Neural crest cell (in vitro differentiated cells): Measurements from ENCODE around the gene AGPAT4. TPM values are rescaled to one million over a fixed set of nuclear protein-coding genes. Genes with fewer than 3 reads are reported as not detected.

Experiments
- DNase-seq: peaks from one replicate; pipeline ENCODE4 v3.0.0; 2021; ENCODE audit warnings: low read depth, mixed read lengths, low spot score
- H3K27ac Mint-ChIP-seq: one replicate; pipeline ENCODE4 v1.8.0; 2021; ENCODE audit warnings: mild to moderate bottlenecking, mixed read lengths; ENCODE audit not compliant: unreplicated experiment
- H3K27me3 Mint-ChIP-seq: 2 replicates; pipeline ENCODE4 v1.8.0; 2021; ENCODE audit warnings: low read depth, mild to moderate bottlenecking, mixed read lengths
- H3K36me3 Mint-ChIP-seq: 2 replicates; pipeline ENCODE4 v1.8.0; 2021; ENCODE audit warnings: low read depth, mild to moderate bottlenecking, mixed read lengths
- H3K4me1 Mint-ChIP-seq: 2 replicates; pipeline ENCODE4 v1.8.0; 2021; ENCODE audit warnings: mixed read lengths
- H3K4me3 Mint-ChIP-seq: one replicate; pipeline ENCODE4 v1.8.0; 2021; ENCODE audit warnings: mild to moderate bottlenecking, mixed read lengths
- H3K9me3 Mint-ChIP-seq: 2 replicates; pipeline ENCODE4 v1.8.0; 2021; ENCODE audit warnings: mixed read lengths
- total RNA-seq: library from RNA; stranded (reverse); gene quantifications from 2 replicates; pipeline ENCODE4 v1.2.1, GENCODE V29; 2021
- TF ChIP-seq, protein P1 (sequence below): fragments of 200-600 bp; sonication (generic); conservative IDR thresholded peaks from 2 replicates; pipeline ENCODE4 v1.5.0; 2021; ENCODE audit warnings: antibody characterized with exemption, mild to moderate bottlenecking

AGPAT4 gene
- total RNA-seq, 1 donor from 2014 or later = 37.6 TPM

GRCh38 chr6:161137320-161137719 is 136.5 kb downstream of the AGPAT4 start:
- H3K4me1 Mint-ChIP-seq = peaks cover 17% of the 10 kb centered on the region
- H3K9me3 Mint-ChIP-seq = no peaks in the 10 kb centered on the region
- TF ChIP-seq, protein P1, sequence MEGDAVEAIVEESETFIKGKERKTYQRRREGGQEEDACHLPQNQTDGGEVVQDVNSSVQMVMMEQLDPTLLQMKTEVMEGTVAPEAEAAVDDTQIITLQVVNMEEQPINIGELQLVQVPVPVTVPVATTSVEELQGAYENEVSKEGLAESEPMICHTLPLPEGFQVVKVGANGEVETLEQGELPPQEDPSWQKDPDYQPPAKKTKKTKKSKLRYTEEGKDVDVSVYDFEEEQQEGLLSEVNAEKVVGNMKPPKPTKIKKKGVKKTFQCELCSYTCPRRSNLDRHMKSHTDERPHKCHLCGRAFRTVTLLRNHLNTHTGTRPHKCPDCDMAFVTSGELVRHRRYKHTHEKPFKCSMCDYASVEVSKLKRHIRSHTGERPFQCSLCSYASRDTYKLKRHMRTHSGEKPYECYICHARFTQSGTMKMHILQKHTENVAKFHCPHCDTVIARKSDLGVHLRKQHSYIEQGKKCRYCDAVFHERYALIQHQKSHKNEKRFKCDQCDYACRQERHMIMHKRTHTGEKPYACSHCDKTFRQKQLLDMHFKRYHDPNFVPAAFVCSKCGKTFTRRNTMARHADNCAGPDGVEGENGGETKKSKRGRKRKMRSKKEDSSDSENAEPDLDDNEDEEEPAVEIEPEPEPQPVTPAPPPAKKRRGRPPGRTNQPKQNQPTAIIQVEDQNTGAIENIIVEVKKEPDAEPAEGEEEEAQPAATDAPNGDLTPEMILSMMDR = no peak
- H3K27me3 Mint-ChIP-seq = no peaks in the 10 kb centered on the region
- peak overlapping the region; percentile 2 for H3K4me3 Mint-ChIP-seq
- DNase-seq = no peak
- H3K36me3 Mint-ChIP-seq = peaks cover 48% of the 10 kb centered on the region
- H3K27ac Mint-ChIP-seq = no peak overlapping the region

DNA sequence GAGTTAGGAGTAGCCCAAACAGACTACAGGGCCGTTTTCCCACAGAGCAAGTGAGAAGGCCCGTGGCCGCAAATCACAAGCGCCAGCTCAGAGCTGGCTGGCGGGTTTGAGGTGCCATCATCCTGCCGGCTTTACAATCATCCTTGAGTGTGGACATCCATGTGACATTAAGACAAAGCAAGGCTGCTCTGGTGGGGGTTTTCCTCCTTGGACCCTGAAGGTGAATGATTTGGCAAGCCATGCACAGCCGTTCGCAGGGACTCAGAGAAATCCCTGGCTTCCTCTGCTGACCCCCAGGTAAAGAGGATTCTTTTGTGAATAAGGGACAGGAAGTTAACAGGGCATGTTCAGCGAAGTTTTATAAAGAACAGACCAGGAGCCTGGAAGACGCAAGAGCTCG is 137.2 kb downstream of the AGPAT4 start:
- DNase-seq = no peak
- peak overlapping the region; percentile 98 for H3K27ac Mint-ChIP-seq
- peaks cover 17% of the 10 kb centered on the region for H3K4me1 Mint-ChIP-seq
- H3K4me3 Mint-ChIP-seq = peak overlapping the region; percentile 36
- TF ChIP-seq, protein P1 = no peak
- no peaks in the 10 kb centered on the region for H3K27me3 Mint-ChIP-seq
- H3K36me3 Mint-ChIP-seq = peaks cover 45% of the 10 kb centered on the region
- H3K9me3 Mint-ChIP-seq = no peaks in the 10 kb centered on the region

DNA sequence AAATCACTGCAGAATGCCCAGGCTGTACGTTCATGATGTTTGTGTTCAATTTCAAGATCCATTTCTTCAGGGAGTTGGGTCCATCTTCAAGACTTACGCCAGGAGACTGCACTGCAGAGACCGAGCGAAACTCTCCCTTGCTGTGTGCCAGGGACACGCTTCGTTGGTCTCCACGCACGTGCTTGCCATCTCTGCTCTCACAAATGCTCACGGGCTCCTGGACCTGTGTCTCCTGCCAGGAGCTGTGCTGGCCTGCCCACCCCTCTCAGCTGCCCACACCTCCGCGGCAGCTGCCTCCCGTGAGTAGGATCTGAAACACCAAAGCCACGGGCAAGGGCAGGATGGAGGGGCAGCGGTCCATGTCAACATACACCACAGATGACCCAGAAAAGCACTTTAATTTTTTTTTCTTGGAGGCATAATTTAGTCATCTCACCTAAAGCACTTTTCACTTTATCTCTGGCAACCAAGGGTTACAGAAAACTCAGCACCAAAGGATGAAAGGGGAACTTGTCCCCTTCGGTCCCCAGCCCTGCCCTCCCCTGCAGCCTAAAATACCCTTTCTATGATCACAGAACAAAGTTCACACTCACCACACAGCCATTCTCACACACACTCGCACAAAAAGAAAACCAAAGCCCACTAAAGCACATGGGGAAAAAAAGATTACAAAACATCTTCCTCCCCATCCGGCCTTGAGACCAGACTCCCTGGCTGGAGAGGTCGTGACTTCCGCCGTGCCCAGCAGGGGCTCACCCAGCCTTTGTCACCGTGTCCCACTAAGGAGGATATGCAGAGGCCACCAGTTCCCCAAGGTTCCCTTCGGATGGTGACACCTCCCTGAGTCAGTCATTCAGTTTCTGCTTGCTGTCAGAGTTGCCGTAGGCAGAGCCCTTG is 137.9 kb downstream of the AGPAT4 start:
- H3K27me3 Mint-ChIP-seq = no peaks in the 10 kb centered on the region
- H3K4me3 Mint-ChIP-seq = peak overlapping the region; percentile 36
- TF ChIP-seq, protein P1 = no peak
- H3K27ac Mint-ChIP-seq = peak overlapping the region; percentile 98
- H3K9me3 Mint-ChIP-seq = no peaks in the 10 kb centered on the region
- no peak for DNase-seq
- peaks cover 41% of the 10 kb centered on the region for H3K36me3 Mint-ChIP-seq
- peaks cover 17% of the 10 kb centered on the region for H3K4me1 Mint-ChIP-seq

GRCh38 chr6:161134550-161135298 is 139.1 kb downstream of the AGPAT4 start:
- no peak overlapping the region for H3K27ac Mint-ChIP-seq
- no peak for DNase-seq
- H3K27me3 Mint-ChIP-seq = no peaks in the 10 kb centered on the region
- TF ChIP-seq, protein P1 = no peak
- H3K4me3 Mint-ChIP-seq = peak overlapping the region; percentile 34
- H3K9me3 Mint-ChIP-seq = peaks cover 6% of the 10 kb centered on the region
- H3K36me3 Mint-ChIP-seq = peaks cover 52% of the 10 kb centered on the region
- H3K4me1 Mint-ChIP-seq = peaks cover 17% of the 10 kb centered on the region

DNA sequence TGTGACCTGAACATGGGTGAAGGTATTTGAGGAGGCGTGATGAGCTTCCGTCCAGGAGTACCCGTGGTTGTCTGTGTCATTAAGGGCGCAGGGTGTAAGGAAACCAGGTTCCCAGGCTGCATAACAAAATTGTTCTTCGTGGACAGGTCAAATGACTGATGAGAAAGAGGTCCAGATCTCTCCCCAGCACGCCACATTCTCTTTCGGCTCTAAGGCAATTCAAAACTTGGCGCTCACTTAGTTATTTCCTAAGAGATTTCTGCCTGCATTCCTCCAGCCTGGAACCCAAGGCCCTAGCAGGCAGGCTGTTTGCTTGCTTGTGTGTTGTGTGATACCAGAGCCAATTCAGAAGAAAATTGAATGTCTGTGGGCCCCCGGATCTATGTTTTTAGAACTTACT is 139.9 kb downstream of the AGPAT4 start:
- no peak overlapping the region for H3K27ac Mint-ChIP-seq
- H3K4me1 Mint-ChIP-seq = peaks cover 17% of the 10 kb centered on the region
- DNase-seq = no peak
- no peaks in the 10 kb centered on the region for H3K27me3 Mint-ChIP-seq
- TF ChIP-seq, protein P1 = no peak
- H3K9me3 Mint-ChIP-seq = peaks cover 9% of the 10 kb centered on the region
- peak overlapping the region; percentile 63 for H3K4me3 Mint-ChIP-seq
- peaks cover 60% of the 10 kb centered on the region for H3K36me3 Mint-ChIP-seq
